ENCODE data around the gene IQSEC1.

DNA sequence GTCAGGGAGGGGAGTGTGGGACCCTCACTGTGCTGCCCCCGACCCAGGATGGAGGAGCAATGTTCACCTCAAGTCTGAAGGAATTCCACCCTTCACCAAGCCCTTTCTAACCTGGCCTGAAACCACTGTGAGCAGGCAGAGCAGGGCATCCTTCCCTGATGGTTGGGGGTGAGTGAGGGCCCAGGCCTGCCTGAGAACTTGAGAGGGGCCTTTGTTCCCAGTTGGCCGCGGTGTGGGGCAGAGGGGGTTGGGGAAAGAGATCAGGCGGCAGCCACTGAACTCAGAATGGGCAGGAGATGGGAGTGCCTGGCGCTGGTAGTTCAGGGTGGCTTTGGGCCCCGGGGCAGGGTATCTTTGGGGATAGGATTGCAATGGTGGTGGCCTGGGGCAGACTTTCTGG lies 128.4 kb downstream of the IQSEC1 start:
- no peak for TF ChIP-seq JUND (IDR thresholded peaks at IDR 0.05; ENCODE audit: low read depth, low read length)
- TF ChIP-seq, protein P1, sequence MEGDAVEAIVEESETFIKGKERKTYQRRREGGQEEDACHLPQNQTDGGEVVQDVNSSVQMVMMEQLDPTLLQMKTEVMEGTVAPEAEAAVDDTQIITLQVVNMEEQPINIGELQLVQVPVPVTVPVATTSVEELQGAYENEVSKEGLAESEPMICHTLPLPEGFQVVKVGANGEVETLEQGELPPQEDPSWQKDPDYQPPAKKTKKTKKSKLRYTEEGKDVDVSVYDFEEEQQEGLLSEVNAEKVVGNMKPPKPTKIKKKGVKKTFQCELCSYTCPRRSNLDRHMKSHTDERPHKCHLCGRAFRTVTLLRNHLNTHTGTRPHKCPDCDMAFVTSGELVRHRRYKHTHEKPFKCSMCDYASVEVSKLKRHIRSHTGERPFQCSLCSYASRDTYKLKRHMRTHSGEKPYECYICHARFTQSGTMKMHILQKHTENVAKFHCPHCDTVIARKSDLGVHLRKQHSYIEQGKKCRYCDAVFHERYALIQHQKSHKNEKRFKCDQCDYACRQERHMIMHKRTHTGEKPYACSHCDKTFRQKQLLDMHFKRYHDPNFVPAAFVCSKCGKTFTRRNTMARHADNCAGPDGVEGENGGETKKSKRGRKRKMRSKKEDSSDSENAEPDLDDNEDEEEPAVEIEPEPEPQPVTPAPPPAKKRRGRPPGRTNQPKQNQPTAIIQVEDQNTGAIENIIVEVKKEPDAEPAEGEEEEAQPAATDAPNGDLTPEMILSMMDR (IDR thresholded peaks at IDR 0.05 in 2 of 3, conservative IDR thresholded peaks at IDR 0.05 in 1 of 3; ENCODE audit: control insufficient read depth in 2 of 3, extremely low read depth in 1 of 3, insufficient read depth in 1 of 3, low read depth in 3 of 3, low read length in 3 of 3): no peak
- TF ChIP-seq POLR2AphosphoS2 (IDR thresholded peaks at IDR 0.05; ENCODE audit: low read depth, low read length): no peak
- TF ChIP-seq, protein P2, sequence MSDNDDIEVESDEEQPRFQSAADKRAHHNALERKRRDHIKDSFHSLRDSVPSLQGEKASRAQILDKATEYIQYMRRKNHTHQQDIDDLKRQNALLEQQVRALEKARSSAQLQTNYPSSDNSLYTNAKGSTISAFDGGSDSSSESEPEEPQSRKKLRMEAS (IDR thresholded peaks at IDR 0.05; ENCODE audit: low read depth, low read length): no peak
- TF ChIP-seq NRF1 (conservative IDR thresholded peaks at IDR 0.05; ENCODE audit: low read depth, low read length): no peak
- no peak for TF ChIP-seq POLR2AphosphoS5 (IDR thresholded peaks at IDR 0.05; ENCODE audit: low read length)
- TF ChIP-seq, protein P3, sequence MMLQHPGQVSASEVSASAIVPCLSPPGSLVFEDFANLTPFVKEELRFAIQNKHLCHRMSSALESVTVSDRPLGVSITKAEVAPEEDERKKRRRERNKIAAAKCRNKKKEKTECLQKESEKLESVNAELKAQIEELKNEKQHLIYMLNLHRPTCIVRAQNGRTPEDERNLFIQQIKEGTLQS (IDR thresholded peaks at IDR 0.05; ENCODE audit: borderline replicate concordance, extremely low read depth, low read depth, low read length): no peak
- no peak for TF ChIP-seq SIX5 (IDR thresholded peaks at IDR 0.05; ENCODE audit: low read depth, low read length, severe bottlenecking)
- no peak for TF ChIP-seq CHD2 (IDR thresholded peaks at IDR 0.05; ENCODE audit: borderline replicate concordance, low read depth, low read length)

All from GM12878 (cell line).